Measurements from ENCODE around the gene KMT2C. TPM values are rescaled to one million over a fixed set of nuclear protein-coding genes. Genes with fewer than 3 reads are reported as not detected.
"Not testable (repeated sequence)": the region's sequence is repeated elsewhere in the genome, so short reads cannot be mapped to it uniquely, and the experiment has no call there.

Gene KMT2C
- total RNA-seq, 4 donors from 2014 or later, result 84.2 to 185 (median 111) TPM

GRCh38 chr7:152292897-152293296 is 142.9 kb downstream of the KMT2C start:
- Histone ChIP-seq H3K36me3 (peaks cover 0 to 4% (median 0%) of the 10 kb centered on the region in 3 donors), H3K27ac (no peak overlapping the region), H3K4me1 (no peaks in the 10 kb centered on the region), H3K27me3 (no peaks in the 10 kb centered on the region), H3K4me3 (no peak overlapping the region), H3K9me3 (no peaks in the 10 kb centered on the region)
- TF ChIP-seq POLR2A (IDR thresholded peaks at IDR 0.05) (no peak), CTCF (IDR thresholded peaks at IDR 0.05) (no peak)
- DNase-seq, result no peak

GRCh38 chr7:152286972-152287371 is 148.8 kb downstream of the KMT2C start:
- H3K4me3 ChIP-seq, H3K36me3 ChIP-seq, H3K9me3 ChIP-seq, H3K27ac ChIP-seq, H3K4me1 ChIP-seq, H3K27me3 ChIP-seq, DNase-seq: not testable (repeated sequence)

GRCh38 chr7:152286219-152286618 is 149.6 kb downstream of the KMT2C start:
- not testable (repeated sequence) for H3K9me3 ChIP-seq, DNase-seq, H3K27ac ChIP-seq, H3K36me3 ChIP-seq, H3K27me3 ChIP-seq, H3K4me3 ChIP-seq, H3K4me1 ChIP-seq

GRCh38 chr7:152284998-152285397 is 150.8 kb downstream of the KMT2C start:
- not testable (repeated sequence) for DNase-seq, H3K9me3 ChIP-seq, H3K4me1 ChIP-seq, H3K36me3 ChIP-seq, H3K27me3 ChIP-seq, H3K27ac ChIP-seq, H3K4me3 ChIP-seq

- not testable (repeated sequence) for H3K36me3 ChIP-seq, DNase-seq, H3K4me1 ChIP-seq, H3K4me3 ChIP-seq, H3K27ac ChIP-seq, H3K9me3 ChIP-seq, H3K27me3 ChIP-seq
Measured at GRCh38 chr7:152277687-152278086, 158.1 kb downstream of the KMT2C start.

GRCh38 chr7:152270427-152270826 is 165.4 kb downstream of the KMT2C start:
- not testable (repeated sequence) for H3K27me3 ChIP-seq, H3K9me3 ChIP-seq, H3K4me1 ChIP-seq, DNase-seq, H3K4me3 ChIP-seq, H3K27ac ChIP-seq
- peaks cover 0 to 11% (median 0%) of the 10 kb centered on the region in 3 donors for H3K36me3 ChIP-seq

GRCh38 chr7:152266859-152267258 is 168.9 kb downstream of the KMT2C start:
- H3K9me3 ChIP-seq, H3K27me3 ChIP-seq, H3K4me3 ChIP-seq, DNase-seq, H3K27ac ChIP-seq, H3K4me1 ChIP-seq: not testable (repeated sequence)
- peaks cover 0 to 25% (median 0%) of the 10 kb centered on the region in 3 donors for H3K36me3 ChIP-seq

- not testable (repeated sequence) for H3K27ac ChIP-seq, H3K9me3 ChIP-seq, DNase-seq
Measured at GRCh38 chr7:152264915-152265314, 170.9 kb downstream of the KMT2C start.

GRCh38 chr7:152262146-152262545 is 173.7 kb downstream of the KMT2C start:
- not testable (repeated sequence) for H3K27me3 ChIP-seq, H3K9me3 ChIP-seq, H3K4me3 ChIP-seq, H3K27ac ChIP-seq, H3K4me1 ChIP-seq, DNase-seq
- H3K36me3 ChIP-seq, result peaks cover 0 to 30% (median 0%) of the 10 kb centered on the region in 3 donors

More at GRCh38 chr7:152264915-152265314, 170.9 kb downstream of the KMT2C start:
- H3K36me3 ChIP-seq, result peaks cover 0 to 28% (median 0%) of the 10 kb centered on the region in 3 donors
- H3K4me1 ChIP-seq, H3K4me3 ChIP-seq, H3K27me3 ChIP-seq: not testable (repeated sequence)

- not testable (repeated sequence) for H3K27ac ChIP-seq, H3K27me3 ChIP-seq, H3K4me3 ChIP-seq, H3K4me1 ChIP-seq, DNase-seq, H3K9me3 ChIP-seq
- H3K36me3 ChIP-seq, result peaks cover 0 to 30% (median 0%) of the 10 kb centered on the region in 3 donors
Measured at GRCh38 chr7:152259645-152260044, 176.2 kb downstream of the KMT2C start.

GRCh38 chr7:152247851-152248250 is 188.0 kb downstream of the KMT2C start:
- not testable (repeated sequence) for H3K9me3 ChIP-seq, DNase-seq, H3K4me3 ChIP-seq, H3K27ac ChIP-seq, H3K4me1 ChIP-seq, H3K27me3 ChIP-seq
- peaks cover 0 to 34% (median 0%) of the 10 kb centered on the region in 3 donors for H3K36me3 ChIP-seq

GRCh38 chr7:152245417-152245816 is 190.4 kb downstream of the KMT2C start:
- H3K27ac ChIP-seq, H3K4me3 ChIP-seq, DNase-seq, H3K9me3 ChIP-seq, H3K27me3 ChIP-seq, H3K4me1 ChIP-seq: not testable (repeated sequence)
- peaks cover 0 to 18% (median 0%) of the 10 kb centered on the region in 3 donors for H3K36me3 ChIP-seq

GRCh38 chr7:152243464-152243863 is 192.3 kb downstream of the KMT2C start:
- H3K4me3 ChIP-seq, H3K27ac ChIP-seq, DNase-seq, H3K4me1 ChIP-seq, H3K9me3 ChIP-seq, H3K27me3 ChIP-seq: not testable (repeated sequence)
- peaks cover 0 to 11% (median 0%) of the 10 kb centered on the region in 3 donors for H3K36me3 ChIP-seq

GRCh38 chr7:152241301-152241700 is 194.5 kb downstream of the KMT2C start:
- H3K27ac ChIP-seq, H3K27me3 ChIP-seq, H3K4me1 ChIP-seq, H3K9me3 ChIP-seq, H3K36me3 ChIP-seq, H3K4me3 ChIP-seq, DNase-seq: not testable (repeated sequence)

- not testable (repeated sequence) for H3K9me3 ChIP-seq, H3K27ac ChIP-seq, H3K4me1 ChIP-seq, H3K27me3 ChIP-seq, H3K4me3 ChIP-seq, DNase-seq
- H3K36me3 ChIP-seq, result peaks cover 0 to 25% (median 0%) of the 10 kb centered on the region in 3 donors
Measured at GRCh38 chr7:152236306-152236705, 199.5 kb downstream of the KMT2C start.

Measured in Peyer's patch (tissue), 4 donors.